ENCODE results near the gene TMEM106A. TPM values are rescaled to one million over a fixed set of nuclear protein-coding genes. Genes with fewer than 3 reads are reported as not detected.
A peak's percentile ranks its signal among the peaks of the same experiment; 100 is the strongest.

The TMEM106A gene
- total and polyA plus RNA-seq, 2 of the 13 experiments (the other 11 are each of a cell fraction or from before 2014, with no cell fraction given) = 16.9 to 35.9 TPM

- TF ChIP-seq RFX5 (IDR thresholded peaks at IDR 0.05; ENCODE audit: low read depth, low read length) (no peak; the same call in 1 of the 2 replicates), NONO (IDR thresholded peaks at IDR 0.05) (no peak), NONO (CRISPR knock-in tag; conservative IDR thresholded peaks at IDR 0.05) (no peak; the same call in 1 of the 2 replicates), DDIT3 (CRISPR knock-in tag; IDR thresholded peaks at IDR 0.05) (no peak), SP140L (CRISPR knock-in tag; IDR thresholded peaks at IDR 0.05; ENCODE audit: borderline replicate concordance) (no peak), HNRNPL (IDR thresholded peaks at IDR 0.05; ENCODE audit: low read depth, low read length) (no peak), ZFY (CRISPR knock-in tag; IDR thresholded peaks at IDR 0.05) (no peak; the same call in 1 of the 2 replicates), ZNF451 (CRISPR knock-in tag; IDR thresholded peaks at IDR 0.05) (peak; percentile 17; the same call in 1 of the 2 replicates), ZNF138 (CRISPR knock-in tag; IDR thresholded peaks at IDR 0.05; ENCODE audit: low read depth) (no peak), ZNF546 (CRISPR knock-in tag; conservative IDR thresholded peaks at IDR 0.05) (no peak), ZEB1 (IDR thresholded peaks at IDR 0.05; ENCODE audit: insufficient replicate concordance, low read depth) (peak; percentile 82), ZNF274 (CRISPR knock-in tag; IDR thresholded peaks at IDR 0.05) (no peak), FLYWCH1 (CRISPR knock-in tag; IDR thresholded peaks at IDR 0.05) (0 out of 2 replicates have a peak, but pooled peaks have one; percentile 78), ZSCAN25 (CRISPR knock-in tag; IDR thresholded peaks at IDR 0.05) (no peak), KLF15 (CRISPR knock-in tag; IDR thresholded peaks at IDR 0.05; ENCODE audit: borderline replicate concordance) (no peak), ZNF263 (CRISPR knock-in tag; IDR thresholded peaks at IDR 0.05) (no peak), THAP11 (CRISPR knock-in tag; IDR thresholded peaks at IDR 0.05) (peak; percentile 89), ISX (CRISPR knock-in tag; conservative IDR thresholded peaks at IDR 0.05) (0 out of 2 replicates have a peak, but pooled peaks have one; percentile 34), ZBTB20 (CRISPR knock-in tag; IDR thresholded peaks at IDR 0.05; ENCODE audit: borderline replicate concordance, low read depth) (no peak; the same call in 1 of the 2 replicates), MED13 (CRISPR knock-in tag; IDR thresholded peaks at IDR 0.05) (no peak), SETDB1 (CRISPR knock-in tag; IDR thresholded peaks at IDR 0.05; ENCODE audit: borderline replicate concordance) (0 out of 2 replicates have a peak, but pooled peaks have one; percentile 48), SMAD9 (CRISPR knock-in tag; IDR thresholded peaks at IDR 0.05) (no peak), TEF (CRISPR knock-in tag; IDR thresholded peaks at IDR 0.05) (no peak), ZFP91 (CRISPR knock-in tag; IDR thresholded peaks at IDR 0.05; ENCODE audit: borderline replicate concordance) (no peak), FOXO1 (CRISPR knock-in tag; IDR thresholded peaks at IDR 0.05) (0 out of 2 replicates have a peak, but pooled peaks have one; percentile 1), AGO2 (optimal IDR thresholded peaks at IDR 0.05; ENCODE audit: low read depth, low read length) (no peak), ZNF230 (CRISPR knock-in tag; IDR thresholded peaks at IDR 0.05) (peak; percentile 87), GTF2F1 (IDR thresholded peaks at IDR 0.05; ENCODE audit: low read length) (no peak), ZNF619 (CRISPR knock-in tag; IDR thresholded peaks at IDR 0.05) (no peak), ZBTB38 (CRISPR knock-in tag; IDR thresholded peaks at IDR 0.05) (no peak), TCF12 (IDR thresholded peaks at IDR 0.05) (no peak), TCF12 (CRISPR knock-in tag; IDR thresholded peaks at IDR 0.05) (no peak)
These were observed 41.4 kb upstream of the TMEM106A start (continued) for GRCh38 chr17:43170140-43170765.

All from HepG2 (cell line).